K562 (cell line): ENCODE measurements around the gene LRRC43. TPM values are rescaled to one million over a fixed set of nuclear protein-coding genes. Genes with fewer than 3 reads are reported as not detected.

Source experiments
- ATAC-seq: fragments of 200-7000 bp; cut with Tn5 transposase; 3 replicates; pipeline ENCODE4 v1.9.1; 2020; ENCODE audit warnings: moderate library complexity
- BruUV-seq: library from RNA; stranded (reverse); fragments of 400-500 nt; replicated peaks from 2 replicates; lab custom pipeline; 2021; lab: Mats Ljungman, UMichigan
- CTCF ChIA-PET: fragments of 300-600 bp; formaldehyde crosslinking; extraction: SDS; loops from one replicate; lab custom pipeline; 2021; ENCODE audit warnings: low intra/inter-chr PET ratio; lab: Yijun Ruan, JAX
- POLR2A ChIA-PET: fragments of 300-600, 350-650 bp; sonication (Branson Sonifier 250); formaldehyde crosslinking; extraction: SDS; loops from one replicate; lab custom pipeline; 2021; ENCODE audit warnings: antibody characterized with exemption, inconsistent platforms; lab: Yijun Ruan, JAX
- DNase-seq, 4 experiments: peaks; one replicate each; pipeline versions ENCODE4 v3.0.0 to v3.0.0-alpha.2; 2011 to 2018; ENCODE audit warnings: low spot score in 3 of 4, mixed read lengths in 3 of 4; ENCODE audit errors: extremely low read depth in 1 of 4
- FAIRE-seq: peaks from 2 replicates; lab custom pipeline; 2011; peaks lifted over from hg19 to GRCh38; lab: Jason Lieb, UNC
- H2AFZ ChIP-seq: 2 replicates; pipeline ENCODE4 v1.6.0; 2011; ENCODE audit warnings: low read depth, low read length, control low read depth, inconsistent platforms
- H3K27ac ChIP-seq: fragments of 200-600 bp; 3 replicates; pipeline ENCODE4 v1.8.0; 2011; ENCODE audit warnings: low read depth, mild to moderate bottlenecking, control low read depth, inconsistent platforms, low read length, moderate library complexity, mixed read lengths; ENCODE audit errors: extremely low read depth
- H3K27me3 ChIP-seq, 2 experiments: fragments of 300-600 bp in 1 of 2; 2 replicates in 1 of 2; 3 replicates in 1 of 2; pipeline versions ENCODE4 v1.6.0 to v1.8.0; 2011; ENCODE audit warnings: inconsistent platforms in 2 of 2, low read length in 2 of 2, mild to moderate bottlenecking in 1 of 2, mixed read lengths in 1 of 2, moderate library complexity in 1 of 2; ENCODE audit not compliant: control insufficient read depth in 2 of 2, insufficient read depth in 2 of 2
- H3K36me3 ChIP-seq: fragments of 300-600 bp; 3 replicates; pipeline ENCODE4 v1.8.0; 2011; ENCODE audit warnings: mild to moderate bottlenecking, low read length, inconsistent platforms; ENCODE audit not compliant: control insufficient read depth, insufficient read depth
- H3K4me1 ChIP-seq, 2 experiments: fragments of 200-600 bp in 1 of 2; replicated peaks in 1 of 2; 2 replicates in 1 of 2; 3 replicates in 1 of 2; pipeline versions ENCODE4 v1.5.1 to v1.8.0; 2011; ENCODE audit warnings: inconsistent platforms in 2 of 2, low read length in 2 of 2, mild to moderate bottlenecking in 1 of 2, mixed read lengths in 1 of 2, moderate library complexity in 1 of 2; ENCODE audit not compliant: control insufficient read depth in 2 of 2, insufficient read depth in 2 of 2
- H3K4me2 ChIP-seq: 2 replicates; pipeline ENCODE4 v1.6.1; 2011; ENCODE audit warnings: low read length, control low read depth, inconsistent platforms, mixed read lengths; ENCODE audit not compliant: insufficient read depth
- H3K4me3 ChIP-seq: fragments of 200-600 bp; sonication (generic), shearing (Covaris generic); 2 replicates; pipeline ENCODE4 v1.5.1; 2016; ENCODE audit warnings: control low read depth, inconsistent platforms
- H3K79me2 ChIP-seq: fragments of 200-600 bp; 3 replicates; pipeline ENCODE4 v1.8.0; 2011; ENCODE audit warnings: low read length, inconsistent platforms; ENCODE audit not compliant: control insufficient read depth, insufficient read depth
- H3K9ac ChIP-seq, 2 experiments: 2 replicates each; pipeline versions ENCODE4 v1.6.0 to v1.6.1; 2011; ENCODE audit warnings: low read depth in 2 of 2, low read length in 2 of 2, control low read depth in 1 of 2, inconsistent platforms in 1 of 2, mild to moderate bottlenecking in 1 of 2, mixed read lengths in 1 of 2; ENCODE audit not compliant: insufficient read depth in 1 of 2
- H3K9me1 ChIP-seq: one replicate; pipeline ENCODE4 v1.6.0; 2011; ENCODE audit warnings: inconsistent platforms, mild to moderate bottlenecking, low read length, moderate library complexity; ENCODE audit not compliant: control insufficient read depth, insufficient read depth
- H3K9me3 ChIP-seq: replicated peaks from 2 replicates; pipeline ENCODE4 v1.5.1; 2011; ENCODE audit warnings: low read depth, low read length, inconsistent platforms; ENCODE audit not compliant: control insufficient read depth, insufficient read depth
- H4K20me1 ChIP-seq: replicated peaks from 2 replicates; pipeline ENCODE4 v1.6.1; 2011; ENCODE audit warnings: low read length, inconsistent platforms, mixed read lengths; ENCODE audit not compliant: control insufficient read depth, insufficient read depth
- CLOCK ChIP-seq: fragments of 250-450 bp; sonication (Bioruptor Pico); IDR thresholded peaks from 2 replicates; pipeline ENCODE4 v1.4.0; 2020; ENCODE audit warnings: mild to moderate bottlenecking, moderate library complexity, borderline replicate concordance
- HDAC8 ChIP-seq: fragments of 450-650 bp; IDR thresholded peaks from 2 replicates; pipeline ENCODE4 v1.6.1; 2016; ENCODE audit warnings: mild to moderate bottlenecking, missing genetic modification characterization, moderate library complexity, missing compliant biosample characterization
- HES1 ChIP-seq: fragments of 450-650 bp; IDR thresholded peaks from 2 replicates; pipeline ENCODE4 v1.6.1; 2016; ENCODE audit warnings: low read depth, mild to moderate bottlenecking, moderate library complexity
- MAFG ChIP-seq: fragments of 450-650 bp; conservative IDR thresholded peaks from 2 replicates; pipeline ENCODE4 v1.6.1; 2016; ENCODE audit warnings: missing genetic modification characterization, missing compliant biosample characterization
- PHTF2 ChIP-seq: fragments of 250-450 bp; sonication (Bioruptor Pico); IDR thresholded peaks from 2 replicates; pipeline ENCODE4 v1.5.0; 2021; ENCODE audit warnings: mild to moderate bottlenecking
- RFX1 ChIP-seq: fragments of 450-650 bp; IDR thresholded peaks from 2 replicates; pipeline ENCODE4 v1.6.1; 2016; ENCODE audit warnings: mild to moderate bottlenecking, moderate library complexity
- ZBTB11 ChIP-seq, 3 experiments: fragments of 200-800 bp in 1 of 3; fragments of 250-450 bp in 1 of 3; fragments of 450-650 bp in 1 of 3; sonication (Bioruptor Pico) in 1 of 3; sonication (Bioruptor generic) in 1 of 3; formaldehyde crosslinking in 1 of 3; IDR thresholded peaks; 2 replicates each; pipeline versions ENCODE4 v1.6.1 to v1.8.0; 2016 to 2022; ENCODE audit warnings: mild to moderate bottlenecking in 2 of 3, missing genetic modification characterization in 2 of 3, missing compliant biosample characterization in 1 of 3, moderate library complexity in 1 of 3
- ZNF121 ChIP-seq: sonication (generic); formaldehyde crosslinking; conservative IDR thresholded peaks from 2 replicates; pipeline ENCODE4 v1.8.0; 2022; ENCODE audit warnings: missing genetic modification reagents
- ZNF316 ChIP-seq: fragments of 450-650 bp; IDR thresholded peaks from 2 replicates; pipeline ENCODE4 v1.6.1; 2016
- WGBS: fragments of 100-300 bp; shearing (Covaris generic); methylation state at CpG from one replicate; pipeline ENCODE4 v1.1.6; 2016; ENCODE audit warnings: low coverage, mixed read lengths; ENCODE audit not compliant: insufficient coverage; ENCODE audit errors: missing lambda C conversion rate; 5-methylcytosine and 5-hydroxymethylcytosine counted together
- in situ Hi-C: fragments of 300-500 bp; cut with MboI; formaldehyde crosslinking; loops from 4 replicates; pipeline ENCODE4 v1.15.0; 2018; ENCODE audit warnings: inconsistent platforms, mixed read lengths
- intact Hi-C: fragments of 100-400 bp; cut with micrococcal nuclease; formaldehyde crosslinking; loops from 2 replicates; pipeline ENCODE4 v1.14.2; 2022
- polyA plus RNA-seq, 8 experiments: library from polyadenylated mRNA; depleted of rRNA in 4 of 8; stranded (reverse) in 5 of 8; unstranded in 3 of 8; fragments of >200 nt; fragmentation: Nextera tagmentation in 2 of 8; fragmentation: Illumina TruSeq in 1 of 8; extraction: Ambion mirVana in 2 of 8; extraction: Trizol in 1 of 8; gene quantifications; 2 replicates each; pipeline versions ENCODE4 v1.2.1 to v1.2.3, GENCODE V29; 2011 to 2014; ENCODE audit warnings: inconsistent platforms in 1 of 8, missing spikeins in 1 of 8
- total RNA-seq, 7 experiments: library from RNA; depleted of rRNA in 6 of 7; stranded (reverse); fragments of >200 nt in 6 of 7; fragmentation: Illumina TruSeq in 2 of 7; extraction: Trizol in 2 of 7; gene quantifications; 2 replicates each; pipeline versions ENCODE4 v1.2.1 to v1.2.3, GENCODE V29; 2011 to 2021; ENCODE audit warnings: low replicate concordance in 1 of 7

LRRC43 gene
- total and polyA plus RNA-seq, 9 of the 15 experiments (the other 6 are each of a cell fraction or from before 2014, with no cell fraction given), result 0.19 TPM; not detected in 8

GRCh38 chr12:122215771-122216170, 32.8 kb downstream of the LRRC43 start:
- no peak for ATAC-seq
- Histone ChIP-seq H4K20me1 (no peaks in the 10 kb centered on the region), H3K9me1 (no peaks in the 10 kb centered on the region), H2AFZ (no peak overlapping the region), H3K4me2 (no peak overlapping the region), H3K4me3 (no peak overlapping the region), H3K4me1 (no peaks in the 10 kb centered on the region), H3K9me3 (no peaks in the 10 kb centered on the region), H3K27me3 (no peaks in the 10 kb centered on the region), H3K79me2 (peaks cover 11% of the 10 kb centered on the region), H3K27ac (no peak overlapping the region), H3K36me3 (peaks cover 88% of the 10 kb centered on the region), H3K9ac (no peak overlapping the region)
- BruUV-seq, result no TSS peak
- intact Hi-C loops, result no loop called here
- no peak for FAIRE-seq
- DNase-seq, result no peak
- ChIA-PET CTCF (no interaction called here), POLR2A (interaction anchor here (0.9 to 2.4 kb wide), 3 partner anchors 9 to 12 kb away, joined by 3 to 8 read pairs (median 3); partner anchors contain the start of genes B3GNT4 and DIABLO)
- TF ChIP-seq PHTF2 (CRISPR knock-in tag) (no peak), MAFG (peak; percentile 14; the same call in 1 of the 2 replicates), ZNF316 (peak; percentile 50)
- WGBS, result 95% methylated on average over 5 of the region's 5 CpGs
- in situ Hi-C loops, result no loop called here

- ATAC-seq (no peak), DNase-seq (no peak), FAIRE-seq (no peak)
- H3K27me3 ChIP-seq, result no peaks in the 10 kb centered on the region
- in situ Hi-C loops (no loop called here), intact Hi-C loops (no loop called here)
- POLR2A ChIA-PET, result interaction anchor here (2.4 kb wide), 1 partner anchor 9 kb away, joined by 8 read pairs; the partner anchor contains the start of gene DIABLO
- CTCF ChIA-PET, result no interaction called here
- no peaks in the 10 kb centered on the region for H3K4me1 ChIP-seq
- H2AFZ ChIP-seq, result no peak overlapping the region
- peaks cover 89% of the 10 kb centered on the region for H3K36me3 ChIP-seq
- H3K4me2 ChIP-seq, result no peak overlapping the region
- no peaks in the 10 kb centered on the region for H4K20me1 ChIP-seq
- WGBS, result 94% methylated on average over 1 of the region's 1 CpG
- BruUV-seq, result no TSS peak
- no peaks in the 10 kb centered on the region for H3K9me1 ChIP-seq
- H3K79me2 ChIP-seq, result peaks cover 17% of the 10 kb centered on the region
- H3K9me3 ChIP-seq, result no peaks in the 10 kb centered on the region
- H3K27ac ChIP-seq, result no peak overlapping the region
- no peak overlapping the region for H3K4me3 ChIP-seq
- H3K9ac ChIP-seq, result no peak overlapping the region
- TF ChIP-seq HES1, result no peak
- no peak for TF ChIP-seq RFX1
- no peak for TF ChIP-seq ZBTB11 (CRISPR knock-in tag; IDR thresholded peaks at IDR 0.05)
- TF ChIP-seq HDAC8 (tag), result no peak
- TF ChIP-seq ZNF121 (CRISPR knock-in tag), result no peak
- TF ChIP-seq CLOCK (CRISPR knock-in tag), result no peak
Measured at GRCh38 chr12:122216445-122216844, 33.5 kb downstream of the LRRC43 start.
